Endothelial cell (in vitro differentiated cells): ENCODE data around the gene FOXA2. TPM values are rescaled to one million over a fixed set of nuclear protein-coding genes. Genes with fewer than 3 reads are reported as not detected.

Source experiments
- DNase-seq: peaks from one replicate; pipeline ENCODE4 v3.0.0; 2021; ENCODE audit warnings: low spot score
- H3K27ac Mint-ChIP-seq: one replicate; pipeline ENCODE4 v1.8.0; 2021; ENCODE audit warnings: mixed read lengths, inconsistent platforms; ENCODE audit not compliant: unreplicated experiment
- H3K27me3 Mint-ChIP-seq: one replicate; pipeline ENCODE4 v1.8.0; 2021; ENCODE audit warnings: mild to moderate bottlenecking, moderate library complexity, mixed read lengths, inconsistent platforms; ENCODE audit not compliant: unreplicated experiment
- H3K36me3 Mint-ChIP-seq: one replicate; pipeline ENCODE4 v1.8.0; 2021; ENCODE audit warnings: mild to moderate bottlenecking, low read depth, mixed read lengths, inconsistent platforms; ENCODE audit not compliant: unreplicated experiment
- H3K4me1 Mint-ChIP-seq: one replicate; pipeline ENCODE4 v1.8.0; 2021; ENCODE audit warnings: mild to moderate bottlenecking, mixed read lengths, inconsistent platforms; ENCODE audit not compliant: unreplicated experiment
- H3K4me3 Mint-ChIP-seq: one replicate; pipeline ENCODE4 v1.8.0; 2021; ENCODE audit warnings: mild to moderate bottlenecking, mixed read lengths, inconsistent platforms; ENCODE audit not compliant: unreplicated experiment
- H3K9me3 Mint-ChIP-seq: one replicate; pipeline ENCODE4 v1.8.0; 2021; ENCODE audit warnings: mixed read lengths, inconsistent platforms; ENCODE audit not compliant: unreplicated experiment
- CTCF ChIP-seq: fragments of 200-600 bp; sonication (generic); IDR thresholded peaks from one replicate; pipeline ENCODE4 v1.5.0; 2021; ENCODE audit warnings: antibody characterized with exemption; ENCODE audit not compliant: unreplicated experiment
- total RNA-seq: library from RNA; stranded (reverse); fragmentation: NEBNext Ultra II Directional; extraction: Animal tissue kit (Norgen Biotek cat#: 25700); gene quantifications from one replicate; pipeline ENCODE4 v1.2.1, GENCODE V29; 2021; ENCODE audit not compliant: unreplicated experiment

The FOXA2 gene
- total RNA-seq, 1 donor from 2014 or later: 0.59 TPM

DNA sequence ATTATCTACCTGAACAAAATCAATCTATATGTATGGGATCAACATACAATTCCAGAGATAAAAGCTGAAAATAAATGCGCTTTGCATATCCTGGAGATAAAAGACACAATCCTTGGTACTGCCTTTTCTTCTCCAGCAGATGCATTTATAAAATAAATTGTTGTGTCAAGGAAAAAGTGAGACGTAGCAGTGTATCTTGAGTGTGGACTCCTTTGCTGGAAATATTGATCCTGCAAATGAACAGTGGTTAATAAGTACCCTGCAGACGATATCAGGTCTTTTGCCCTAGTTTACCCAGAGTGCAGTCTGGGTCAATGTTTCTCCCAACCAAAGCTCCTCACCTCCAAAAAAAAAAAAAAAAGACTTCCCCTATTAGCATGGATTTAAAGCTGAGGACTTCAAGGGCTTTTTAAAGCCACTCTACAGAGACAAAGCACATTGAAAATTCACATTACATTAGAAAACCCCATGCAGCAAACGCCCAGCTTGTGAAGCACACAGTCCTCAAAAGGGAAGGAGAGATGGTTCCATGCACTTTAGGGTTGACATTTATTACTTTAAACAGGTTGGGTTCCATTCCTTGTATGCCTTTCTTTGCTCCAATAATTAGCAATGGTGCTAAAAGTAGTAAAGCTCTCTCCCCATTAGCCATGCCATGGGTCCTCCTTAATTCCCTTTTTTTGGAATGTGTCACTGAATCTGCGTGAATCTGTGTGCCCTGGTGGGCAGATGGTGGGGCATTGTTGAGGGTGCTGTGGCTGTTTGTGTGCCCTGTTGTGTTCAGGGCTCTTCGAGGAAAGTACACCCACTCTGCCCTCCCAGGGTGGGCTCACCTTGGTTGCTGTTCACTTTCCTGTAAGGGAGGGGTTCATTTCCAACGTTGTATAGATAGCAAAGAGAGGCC, 21.1 kb downstream of the FOXA2 start:
- Mint-ChIP-seq H3K4me1 (peaks cover 10% of the 10 kb centered on the region), H3K9me3 (no peaks in the 10 kb centered on the region), H3K27ac (no peak overlapping the region), H3K36me3 (no peaks in the 10 kb centered on the region), H3K27me3 (peaks cover 21% of the 10 kb centered on the region), H3K4me3 (no peak overlapping the region)
- no peak for DNase-seq
- no peak for TF ChIP-seq CTCF

- no peak for TF ChIP-seq CTCF
- no peaks in the 10 kb centered on the region for H3K36me3 Mint-ChIP-seq
- H3K9me3 Mint-ChIP-seq: no peaks in the 10 kb centered on the region
- H3K27ac Mint-ChIP-seq: no peak overlapping the region
- H3K4me3 Mint-ChIP-seq: no peak overlapping the region
- peaks cover 4% of the 10 kb centered on the region for H3K4me1 Mint-ChIP-seq
- DNase-seq: no peak
- peaks cover 16% of the 10 kb centered on the region for H3K27me3 Mint-ChIP-seq
Observed at GRCh38 chr20:22562620-22563019, 21.8 kb downstream of the FOXA2 start.

GRCh38 chr20:22561965-22562577, 22.3 kb downstream of the FOXA2 start:
- no peak for DNase-seq
- no peak for TF ChIP-seq CTCF
- H3K4me3 Mint-ChIP-seq: no peak overlapping the region
- H3K4me1 Mint-ChIP-seq: peaks cover 3% of the 10 kb centered on the region
- peaks cover 16% of the 10 kb centered on the region for H3K27me3 Mint-ChIP-seq
- no peaks in the 10 kb centered on the region for H3K9me3 Mint-ChIP-seq
- H3K36me3 Mint-ChIP-seq: no peaks in the 10 kb centered on the region
- no peak overlapping the region for H3K27ac Mint-ChIP-seq

DNA sequence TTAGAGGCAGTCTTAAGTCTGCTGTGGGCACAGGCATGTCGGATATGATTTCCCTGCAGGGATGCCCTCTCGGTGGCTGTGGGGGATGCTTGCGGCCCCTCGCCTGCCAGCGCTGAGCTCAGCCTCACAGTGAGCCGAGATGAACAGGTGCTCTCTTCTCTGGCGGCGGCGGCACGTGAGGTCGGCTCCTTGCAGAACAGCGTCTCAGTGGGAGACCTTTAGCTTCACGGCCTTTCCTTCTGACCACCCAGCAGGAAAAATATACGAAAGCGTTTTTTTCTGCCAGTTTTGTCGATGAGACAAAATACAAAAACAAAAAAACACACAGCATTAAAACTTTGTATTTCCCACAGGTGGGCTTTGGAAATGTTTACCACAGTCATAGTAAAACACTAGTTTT, 23.6 kb downstream of the FOXA2 start:
- DNase-seq: no peak
- Mint-ChIP-seq H3K27me3 (peaks cover 16% of the 10 kb centered on the region), H3K4me1 (peaks cover 9% of the 10 kb centered on the region), H3K27ac (no peak overlapping the region), H3K4me3 (no peak overlapping the region), H3K9me3 (no peaks in the 10 kb centered on the region), H3K36me3 (no peaks in the 10 kb centered on the region)
- TF ChIP-seq CTCF: no peak
